Mucosa of gallbladder (tissue), 1 donor: ENCODE results near the gene NELFB. TPM values are rescaled to one million over a fixed set of nuclear protein-coding genes. Genes with fewer than 3 reads are reported as not detected.

Experiments
- DNase-seq: peaks from one replicate; pipeline ENCODE4 v3.0.0-alpha.2; 2020; ENCODE audit warnings: low spot score
- total RNA-seq: library from RNA; stranded (reverse); gene quantifications from one replicate; pipeline ENCODE4 v1.2.1, GENCODE V29; 2021
- donor health status: DM: no; HTN: no; CAD: no.

NELFB gene
- total RNA-seq, 1 donor from 2014 or later, result 61.2 TPM

GRCh38 chr9:137223078-137223970 lies 31.8 kb upstream of the NELFB start:
- DNase-seq, result peak; percentile 99

- DNase-seq, result no peak
Measured at GRCh38 chr9:137224830-137225694, 30.1 kb upstream of the NELFB start, which contains the start of gene CYSRT1. TSS of gene CYSRT1 (plus strand) at chr9:137225174. CDS start at chr9:137225622, 448 bp downstream.

GRCh38 chr9:137225699-137226331 lies 29.3 kb upstream of the NELFB start:
- DNase-seq, result no peak

GRCh38 chr9:137226338-137227053 lies 28.6 kb upstream of the NELFB start:
- DNase-seq, result no peak

GRCh38 chr9:137227054-137227852 lies 27.9 kb upstream of the NELFB start, which contains the start of gene RNF224:
TSS of gene RNF224 (plus strand) at chr9:137227502. CDS start at chr9:137228336, 834 bp downstream.
- peak; percentile 85 for DNase-seq

- DNase-seq, result no peak
Measured at GRCh38 chr9:137227853-137228505, 27.1 kb upstream of the NELFB start.

GRCh38 chr9:137228506-137228967 lies 26.6 kb upstream of the NELFB start:
- DNase-seq, result no peak

GRCh38 chr9:137228968-137229896 lies 25.9 kb upstream of the NELFB start:
- DNase-seq, result no peak

- no peak for DNase-seq
Measured at GRCh38 chr9:137229903-137230704, 25.0 kb upstream of the NELFB start.

GRCh38 chr9:137230705-137231371 lies 24.3 kb upstream of the NELFB start, which contains the start of gene SLC34A3:
TSS of gene SLC34A3 (plus strand) at chr9:137230901. CDS start at chr9:137231703, 802 bp downstream.
- DNase-seq, result no peak

- no peak for DNase-seq
Measured at GRCh38 chr9:137231372-137232039, 23.6 kb upstream of the NELFB start.

- no peak for DNase-seq
Measured at GRCh38 chr9:137232101-137232500, 23.0 kb upstream of the NELFB start.

- DNase-seq, result no peak
Measured at GRCh38 chr9:137232510-137232909, 22.6 kb upstream of the NELFB start.

- DNase-seq, result no peak
Measured at GRCh38 chr9:137233143-137233980, 21.8 kb upstream of the NELFB start.

- DNase-seq, result no peak
Measured at GRCh38 chr9:137234055-137234697, 21.0 kb upstream of the NELFB start.
